CD14-positive monocyte (primary cell): Measurements from ENCODE around the gene MAB21L3. TPM values are rescaled to one million over a fixed set of nuclear protein-coding genes. Genes with fewer than 3 reads are reported as not detected.

Experiments
- DNase-seq, 3 donors: peaks; one replicate each; pipeline ENCODE4 v3.0.0-alpha.2; 2011 to 2022
- H2AFZ ChIP-seq: 2 replicates; pipeline ENCODE4 v1.6.0; 2012; ENCODE audit warnings: mild to moderate bottlenecking, low read depth, low read length, inconsistent platforms; ENCODE audit not compliant: insufficient read depth, poor library complexity, severe bottlenecking
- H3K27ac ChIP-seq, 2 donors: 1 replicate in 1 of 2; 2 replicates in 1 of 2; pipeline ENCODE4 v1.5.1; 2012 to 2013; ENCODE audit warnings: low read length in 2 of 2, control low read depth in 1 of 2, inconsistent platforms in 1 of 2, low read depth in 1 of 2, mild to moderate bottlenecking in 1 of 2
- H3K27me3 ChIP-seq, 2 donors: one replicate each; pipeline versions ENCODE4 v1.6.0 to v1.6.1; 2011 to 2013; ENCODE audit warnings: low read length in 2 of 2; ENCODE audit not compliant: control insufficient read depth in 2 of 2, insufficient read depth in 2 of 2
- H3K36me3 ChIP-seq, 2 donors: replicated peaks in 1 of 2; 1 replicate in 1 of 2; 2 replicates in 1 of 2; pipeline versions ENCODE4 v1.5.1 to v1.6.1; 2012 to 2013; ENCODE audit warnings: low read length in 2 of 2, control low read depth in 1 of 2, inconsistent platforms in 1 of 2, mild to moderate bottlenecking in 1 of 2; ENCODE audit not compliant: insufficient read depth in 2 of 2, control insufficient read depth in 1 of 2
- H3K4me1 ChIP-seq, 2 donors: 1 replicate in 1 of 2; 2 replicates in 1 of 2; pipeline versions ENCODE4 v1.5.1 to v1.6.1; 2012 to 2013; ENCODE audit warnings: low read length in 2 of 2, control low read depth in 1 of 2, inconsistent platforms in 1 of 2, mild to moderate bottlenecking in 1 of 2, moderate library complexity in 1 of 2; ENCODE audit not compliant: insufficient read depth in 2 of 2, control insufficient read depth in 1 of 2
- H3K4me2 ChIP-seq: replicated peaks from 2 replicates; pipeline ENCODE3; 2012; ENCODE audit warnings: low read length, moderate library complexity, mild to moderate bottlenecking; ENCODE audit not compliant: poor library complexity, severe bottlenecking; ENCODE audit errors: extremely low read depth
- H3K4me3 ChIP-seq, 3 experiments: fragments of 200-600 bp in 1 of 3; sonication (generic) in 1 of 3; replicated peaks in 1 of 3; 1 replicate in 2 of 3; 2 replicates in 1 of 3; pipeline ENCODE4 v1.5.1; 2011 to 2013; ENCODE audit warnings: low read length in 3 of 3, mild to moderate bottlenecking in 3 of 3, control low read depth in 2 of 3, low read depth in 2 of 3, inconsistent platforms in 1 of 3, moderate library complexity in 1 of 3
- H3K79me2 ChIP-seq: 2 replicates; pipeline ENCODE4 v1.6.0; 2012; ENCODE audit warnings: mild to moderate bottlenecking, control low read depth, inconsistent platforms, low read length, moderate library complexity; ENCODE audit not compliant: insufficient read depth
- H3K9ac ChIP-seq: 2 replicates; pipeline ENCODE4 v1.6.0; 2017; ENCODE audit warnings: low read length, mild to moderate bottlenecking; ENCODE audit not compliant: insufficient read depth, poor library complexity, severe bottlenecking
- H3K9me3 ChIP-seq, 2 donors: replicated peaks in 1 of 2; 1 replicate in 1 of 2; 2 replicates in 1 of 2; pipeline versions ENCODE4 v1.5.1 to v1.6.1; 2012 to 2013; ENCODE audit warnings: low read length in 2 of 2, control low read depth in 1 of 2; ENCODE audit not compliant: control insufficient read depth in 1 of 2, insufficient read depth in 1 of 2
- H4K20me1 ChIP-seq: 2 replicates; pipeline ENCODE4 v1.6.0; 2012; ENCODE audit warnings: mild to moderate bottlenecking, low read length, control low read depth, moderate library complexity; ENCODE audit not compliant: insufficient read depth
- H3K27ac Mint-ChIP-seq, 7 donors: one replicate each; pipeline ENCODE4 v1.8.0; 2020; ENCODE audit warnings: mild to moderate bottlenecking in 7 of 7, mixed read lengths in 7 of 7, moderate library complexity in 6 of 7, inconsistent platforms in 2 of 7
- H3K27me3 Mint-ChIP-seq, 3 donors: one replicate each; pipeline ENCODE4 v1.8.0; 2021 to 2022; ENCODE audit warnings: low read depth in 3 of 3, mild to moderate bottlenecking in 3 of 3, mixed read lengths in 3 of 3, moderate library complexity in 3 of 3, inconsistent platforms in 1 of 3
- H3K36me3 Mint-ChIP-seq, 2 donors: one replicate each; pipeline ENCODE4 v1.8.0; 2020; ENCODE audit warnings: mixed read lengths in 2 of 2, inconsistent platforms in 1 of 2, mild to moderate bottlenecking in 1 of 2
- H3K4me1 Mint-ChIP-seq: one replicate; pipeline ENCODE4 v1.8.0; 2020; ENCODE audit warnings: mild to moderate bottlenecking, mixed read lengths
- H3K4me3 Mint-ChIP-seq, 2 donors: one replicate each; pipeline ENCODE4 v1.8.0; 2020; ENCODE audit warnings: mild to moderate bottlenecking in 2 of 2, mixed read lengths in 2 of 2, moderate library complexity in 1 of 2
- H3K9me3 Mint-ChIP-seq, 7 donors: one replicate each; pipeline ENCODE4 v1.8.0; 2020 to 2022; ENCODE audit warnings: mixed read lengths in 7 of 7, mild to moderate bottlenecking in 6 of 7, moderate library complexity in 6 of 7, inconsistent platforms in 2 of 7
- CTCF ChIP-seq: fragments of 200-600 bp; IDR thresholded peaks from one replicate; pipeline ENCODE4 v1.8.0; 2022; ENCODE audit warnings: antibody characterized with exemption, mild to moderate bottlenecking
- WGBS: methylation state at CpG from one replicate; pipeline ENCODE4 v1.1.5; 2013; ENCODE audit warnings: missing lambda C conversion rate; ENCODE audit not compliant: insufficient coverage; 5-methylcytosine and 5-hydroxymethylcytosine counted together
- intact Hi-C, 2 donors: fragments of 100-400 bp; cut with micrococcal nuclease; formaldehyde crosslinking; loops; one replicate each; pipeline versions ENCODE4 v1.15.0 to v1.15.1; 2023
- polyA plus RNA-seq, 3 donors: library from polyadenylated mRNA; depleted of rRNA in 1 of 3; unstranded in 2 of 3; stranded (reverse) in 1 of 3; fragments of 300-500 nt in 2 of 3; fragments of >200 nt in 1 of 3; fragmentation: Illumina TruSeq in 2 of 3; gene quantifications; 1 replicate in 2 of 3; 2 replicates in 1 of 3; pipeline ENCODE4 v1.2.3, GENCODE V29; 2012 to 2021

Gene MAB21L3
- polyA plus RNA-seq, 3 donors: 0.44 TPM; not detected in 2

GRCh38 chr1:116122955-116123757 lies 12.0 kb downstream of the MAB21L3 start:
- no peaks in the 10 kb centered on the region for H3K4me1 ChIP-seq
- Mint-ChIP-seq H3K27ac (no peak overlapping the region), H3K4me1 (no peaks in the 10 kb centered on the region), H3K4me3 (no peak overlapping the region), H3K27me3 (peaks cover 0 to 2% (median 0%) of the 10 kb centered on the region in 3 donors), H3K36me3 (no peaks in the 10 kb centered on the region), H3K9me3 (no peaks in the 10 kb centered on the region)
- H3K79me2 ChIP-seq: no peaks in the 10 kb centered on the region
- DNase-seq: no peak
- no peaks in the 10 kb centered on the region for H3K36me3 ChIP-seq
- H3K27me3 ChIP-seq: no peaks in the 10 kb centered on the region
- no peak overlapping the region for H2AFZ ChIP-seq
- H3K9me3 ChIP-seq: no peaks in the 10 kb centered on the region
- intact Hi-C loops: no loop called here
- H3K4me2 ChIP-seq: no peak overlapping the region
- no peak for TF ChIP-seq CTCF
- H4K20me1 ChIP-seq: no peaks in the 10 kb centered on the region
- H3K4me3 ChIP-seq: no peak overlapping the region
- H3K27ac ChIP-seq: no peak overlapping the region
- no peak overlapping the region for H3K9ac ChIP-seq
- WGBS: 96% methylated on average over 2 of the region's 8 CpGs

- no peak overlapping the region for H3K4me3 Mint-ChIP-seq
- H3K36me3 ChIP-seq: no peaks in the 10 kb centered on the region
- H3K4me1 Mint-ChIP-seq: no peaks in the 10 kb centered on the region
- H3K36me3 Mint-ChIP-seq: no peaks in the 10 kb centered on the region
- H3K4me1 ChIP-seq: no peaks in the 10 kb centered on the region
- H2AFZ ChIP-seq: no peak overlapping the region
- no peak for TF ChIP-seq CTCF
- H3K9me3 ChIP-seq: no peaks in the 10 kb centered on the region
- intact Hi-C loops: no loop called here
- peaks cover 0 to 2% (median 0%) of the 10 kb centered on the region in 3 donors for H3K27me3 Mint-ChIP-seq
- H4K20me1 ChIP-seq: no peaks in the 10 kb centered on the region
- H3K9ac ChIP-seq: no peak overlapping the region
- no peak overlapping the region for H3K27ac Mint-ChIP-seq
- H3K4me2 ChIP-seq: no peak overlapping the region
- H3K9me3 Mint-ChIP-seq: no peaks in the 10 kb centered on the region
- no peaks in the 10 kb centered on the region for H3K79me2 ChIP-seq
- WGBS: 98% methylated on average over 12 of the region's 14 CpGs
- H3K27ac ChIP-seq: no peak overlapping the region
- no peaks in the 10 kb centered on the region for H3K27me3 ChIP-seq
- H3K4me3 ChIP-seq: no peak overlapping the region
- no peak for DNase-seq
Measured at GRCh38 chr1:116123837-116124533, 12.8 kb downstream of the MAB21L3 start.
